ENCODE data around the gene SNRNP25. TPM values are rescaled to one million over a fixed set of nuclear protein-coding genes. Genes with fewer than 3 reads are reported as not detected.

Gene SNRNP25
- total and polyA plus RNA-seq, 9 of the 15 experiments (the other 6 are each of a cell fraction or from before 2014, with no cell fraction given): 59.0 to 176 (median 108) TPM

DNA sequence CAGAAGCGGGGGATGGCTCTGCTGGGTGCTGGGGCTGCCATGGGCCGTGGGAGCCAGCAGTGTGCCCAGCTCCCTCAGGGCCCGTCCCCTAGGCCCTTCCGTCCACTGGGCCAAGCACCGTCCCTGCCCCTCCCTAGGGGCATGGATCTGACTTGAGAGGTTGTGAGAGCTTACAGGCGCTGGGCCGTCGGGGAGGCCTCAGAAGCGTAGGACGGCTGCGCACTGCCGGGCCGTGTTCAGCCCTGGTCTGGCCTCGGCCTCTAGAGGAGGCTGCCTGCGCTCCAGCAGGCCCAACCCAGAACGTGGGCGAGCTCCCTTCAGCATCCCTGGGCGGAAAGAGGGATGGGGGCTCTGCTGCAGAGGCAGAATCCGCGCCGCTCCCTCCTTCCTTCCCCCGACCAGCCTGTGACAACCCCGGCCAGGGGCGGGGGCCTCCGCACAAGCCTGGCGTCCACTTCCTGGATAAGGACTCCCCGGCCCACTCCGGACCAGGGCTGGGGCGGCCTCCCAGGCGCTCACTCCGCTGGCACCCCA lies 23.7 kb downstream of the SNRNP25 start (continued):
- TF ChIP-seq, protein P1, sequence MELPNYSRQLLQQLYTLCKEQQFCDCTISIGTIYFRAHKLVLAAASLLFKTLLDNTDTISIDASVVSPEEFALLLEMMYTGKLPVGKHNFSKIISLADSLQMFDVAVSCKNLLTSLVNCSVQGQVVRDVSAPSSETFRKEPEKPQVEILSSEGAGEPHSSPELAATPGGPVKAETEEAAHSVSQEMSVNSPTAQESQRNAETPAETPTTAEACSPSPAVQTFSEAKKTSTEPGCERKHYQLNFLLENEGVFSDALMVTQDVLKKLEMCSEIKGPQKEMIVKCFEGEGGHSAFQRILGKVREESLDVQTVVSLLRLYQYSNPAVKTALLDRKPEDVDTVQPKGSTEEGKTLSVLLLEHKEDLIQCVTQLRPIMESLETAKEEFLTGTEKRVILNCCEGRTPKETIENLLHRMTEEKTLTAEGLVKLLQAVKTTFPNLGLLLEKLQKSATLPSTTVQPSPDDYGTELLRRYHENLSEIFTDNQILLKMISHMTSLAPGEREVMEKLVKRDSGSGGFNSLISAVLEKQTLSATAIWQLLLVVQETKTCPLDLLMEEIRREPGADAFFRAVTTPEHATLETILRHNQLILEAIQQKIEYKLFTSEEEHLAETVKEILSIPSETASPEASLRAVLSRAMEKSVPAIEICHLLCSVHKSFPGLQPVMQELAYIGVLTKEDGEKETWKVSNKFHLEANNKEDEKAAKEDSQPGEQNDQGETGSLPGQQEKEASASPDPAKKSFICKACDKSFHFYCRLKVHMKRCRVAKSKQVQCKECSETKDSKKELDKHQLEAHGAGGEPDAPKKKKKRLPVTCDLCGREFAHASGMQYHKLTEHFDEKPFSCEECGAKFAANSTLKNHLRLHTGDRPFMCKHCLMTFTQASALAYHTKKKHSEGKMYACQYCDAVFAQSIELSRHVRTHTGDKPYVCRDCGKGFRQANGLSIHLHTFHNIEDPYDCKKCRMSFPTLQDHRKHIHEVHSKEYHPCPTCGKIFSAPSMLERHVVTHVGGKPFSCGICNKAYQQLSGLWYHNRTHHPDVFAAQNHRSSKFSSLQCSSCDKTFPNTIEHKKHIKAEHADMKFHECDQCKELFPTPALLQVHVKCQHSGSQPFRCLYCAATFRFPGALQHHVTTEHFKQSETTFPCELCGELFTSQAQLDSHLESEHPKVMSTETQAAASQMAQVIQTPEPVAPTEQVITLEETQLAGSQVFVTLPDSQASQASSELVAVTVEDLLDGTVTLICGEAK (IDR thresholded peaks at IDR 0.05): 0 out of 2 replicates have a peak, but pooled peaks have one; percentile 23
- TF ChIP-seq, protein P1 (CRISPR knock-in tag; IDR thresholded peaks at IDR 0.05): no peak
- TF ChIP-seq, protein P2, sequence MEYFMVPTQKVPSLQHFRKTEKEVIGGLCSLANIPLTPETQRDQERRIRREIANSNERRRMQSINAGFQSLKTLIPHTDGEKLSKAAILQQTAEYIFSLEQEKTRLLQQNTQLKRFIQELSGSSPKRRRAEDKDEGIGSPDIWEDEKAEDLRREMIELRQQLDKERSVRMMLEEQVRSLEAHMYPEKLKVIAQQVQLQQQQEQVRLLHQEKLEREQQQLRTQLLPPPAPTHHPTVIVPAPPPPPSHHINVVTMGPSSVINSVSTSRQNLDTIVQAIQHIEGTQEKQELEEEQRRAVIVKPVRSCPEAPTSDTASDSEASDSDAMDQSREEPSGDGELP (CRISPR knock-in tag; IDR thresholded peaks at IDR 0.05; ENCODE audit: borderline replicate concordance): no peak
- TF ChIP-seq MIER1 (IDR thresholded peaks at IDR 0.05; ENCODE audit: low read depth) (no peak), ZFP1 (CRISPR knock-in tag; IDR thresholded peaks at IDR 0.05) (no peak), TAF1 (IDR thresholded peaks at IDR 0.05; ENCODE audit: control insufficient read depth, extremely low read depth, insufficient read depth, low read length, severe bottlenecking) (peak; percentile 13), DMBX1 (CRISPR knock-in tag; IDR thresholded peaks at IDR 0.05; ENCODE audit: borderline replicate concordance) (no peak), SAFB2 (IDR thresholded peaks at IDR 0.05; ENCODE audit: borderline replicate concordance, low read depth, low read length, severe bottlenecking) (no peak), FIP1L1 (IDR thresholded peaks at IDR 0.05; ENCODE audit: low read depth, low read length, poor library complexity, severe bottlenecking) (no peak)
- TF ChIP-seq, protein P3, sequence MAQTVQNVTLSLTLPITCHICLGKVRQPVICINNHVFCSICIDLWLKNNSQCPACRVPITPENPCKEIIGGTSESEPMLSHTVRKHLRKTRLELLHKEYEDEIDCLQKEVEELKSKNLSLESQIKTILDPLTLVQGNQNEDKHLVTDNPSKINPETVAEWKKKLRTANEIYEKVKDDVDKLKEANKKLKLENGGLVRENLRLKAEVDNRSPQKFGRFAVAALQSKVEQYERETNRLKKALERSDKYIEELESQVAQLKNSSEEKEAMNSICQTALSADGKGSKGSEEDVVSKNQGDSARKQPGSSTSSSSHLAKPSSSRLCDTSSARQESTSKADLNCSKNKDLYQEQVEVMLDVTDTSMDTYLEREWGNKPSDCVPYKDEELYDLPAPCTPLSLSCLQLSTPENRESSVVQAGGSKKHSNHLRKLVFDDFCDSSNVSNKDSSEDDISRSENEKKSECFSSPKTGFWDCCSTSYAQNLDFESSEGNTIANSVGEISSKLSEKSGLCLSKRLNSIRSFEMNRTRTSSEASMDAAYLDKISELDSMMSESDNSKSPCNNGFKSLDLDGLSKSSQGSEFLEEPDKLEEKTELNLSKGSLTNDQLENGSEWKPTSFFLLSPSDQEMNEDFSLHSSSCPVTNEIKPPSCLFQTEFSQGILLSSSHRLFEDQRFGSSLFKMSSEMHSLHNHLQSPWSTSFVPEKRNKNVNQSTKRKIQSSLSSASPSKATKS (CRISPR knock-in tag; IDR thresholded peaks at IDR 0.05): no peak
- TF ChIP-seq, protein P4, sequence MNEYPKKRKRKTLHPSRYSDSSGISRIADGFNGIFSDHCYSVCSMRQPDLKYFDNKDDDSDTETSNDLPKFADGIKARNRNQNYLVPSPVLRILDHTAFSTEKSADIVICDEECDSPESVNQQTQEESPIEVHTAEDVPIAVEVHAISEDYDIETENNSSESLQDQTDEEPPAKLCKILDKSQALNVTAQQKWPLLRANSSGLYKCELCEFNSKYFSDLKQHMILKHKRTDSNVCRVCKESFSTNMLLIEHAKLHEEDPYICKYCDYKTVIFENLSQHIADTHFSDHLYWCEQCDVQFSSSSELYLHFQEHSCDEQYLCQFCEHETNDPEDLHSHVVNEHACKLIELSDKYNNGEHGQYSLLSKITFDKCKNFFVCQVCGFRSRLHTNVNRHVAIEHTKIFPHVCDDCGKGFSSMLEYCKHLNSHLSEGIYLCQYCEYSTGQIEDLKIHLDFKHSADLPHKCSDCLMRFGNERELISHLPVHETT (CRISPR knock-in tag; conservative IDR thresholded peaks at IDR 0.05 in 1 of 2, IDR thresholded peaks at IDR 0.05 in 1 of 2): 0 out of 4 replicates have a peak, but pooled peaks of 1 of the 2 experiments have one; percentile 36
